IPS-20b (cell line): ENCODE measurements around the gene RTRAF.

Experiments
- H3K27ac ChIP-seq: one replicate; pipeline ENCODE4 v1.5.1; 2013; ENCODE audit warnings: low read length
- H3K27me3 ChIP-seq: 2 replicates; pipeline ENCODE4 v1.6.1; 2013; ENCODE audit warnings: mild to moderate bottlenecking, low read length, inconsistent platforms; ENCODE audit not compliant: insufficient read depth
- H3K36me3 ChIP-seq: 2 replicates; pipeline ENCODE4 v1.6.1; 2013; ENCODE audit warnings: low read depth, mild to moderate bottlenecking, inconsistent platforms, low read length, moderate library complexity; ENCODE audit not compliant: insufficient read depth
- H3K4me1 ChIP-seq: 2 replicates; pipeline ENCODE4 v1.6.1; 2013; ENCODE audit warnings: mild to moderate bottlenecking, control low read depth, inconsistent platforms, low read length, moderate library complexity; ENCODE audit not compliant: insufficient read depth
- H3K4me3 ChIP-seq: 2 replicates; pipeline ENCODE4 v1.5.1; 2013; ENCODE audit warnings: mild to moderate bottlenecking, low read length, inconsistent platforms
- H3K9ac ChIP-seq: 2 replicates; pipeline ENCODE4 v1.6.1; 2013; ENCODE audit warnings: low read depth, mild to moderate bottlenecking, inconsistent platforms, low read length, moderate library complexity
- H3K9me3 ChIP-seq: 2 replicates; pipeline ENCODE4 v1.6.1; 2013; ENCODE audit warnings: mild to moderate bottlenecking, low read depth, low read length, inconsistent platforms; ENCODE audit not compliant: insufficient read depth

Gene RTRAF

DNA sequence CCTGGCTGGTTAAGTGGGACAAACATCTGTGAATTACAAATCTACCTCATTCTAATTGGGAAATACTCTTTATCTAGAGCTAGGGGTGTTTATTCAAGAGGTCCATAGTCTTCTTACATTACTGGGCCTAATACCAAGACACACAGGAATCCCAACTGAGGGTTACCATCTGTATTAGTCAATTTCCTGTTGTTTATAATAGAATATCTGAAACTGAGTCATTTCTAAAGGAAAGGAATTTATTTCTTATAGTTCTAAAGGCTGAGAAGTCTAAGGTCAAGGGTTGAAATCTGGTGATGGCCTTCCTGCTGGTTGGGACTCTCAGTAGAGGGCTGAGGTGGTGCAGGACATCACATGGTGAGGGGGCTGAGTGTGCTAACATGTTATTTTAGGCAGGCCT, 36.0 kb downstream of the RTRAF start:
- H3K4me1 ChIP-seq, result peaks cover 11% of the 10 kb centered on the region; the same call in 1 of the 2 replicates
- H3K27me3 ChIP-seq, result no peaks in the 10 kb centered on the region
- no peak overlapping the region for H3K9ac ChIP-seq
- no peaks in the 10 kb centered on the region for H3K9me3 ChIP-seq
- no peak overlapping the region for H3K4me3 ChIP-seq
- H3K36me3 ChIP-seq, result no peaks in the 10 kb centered on the region
- H3K27ac ChIP-seq, result no peak overlapping the region

DNA sequence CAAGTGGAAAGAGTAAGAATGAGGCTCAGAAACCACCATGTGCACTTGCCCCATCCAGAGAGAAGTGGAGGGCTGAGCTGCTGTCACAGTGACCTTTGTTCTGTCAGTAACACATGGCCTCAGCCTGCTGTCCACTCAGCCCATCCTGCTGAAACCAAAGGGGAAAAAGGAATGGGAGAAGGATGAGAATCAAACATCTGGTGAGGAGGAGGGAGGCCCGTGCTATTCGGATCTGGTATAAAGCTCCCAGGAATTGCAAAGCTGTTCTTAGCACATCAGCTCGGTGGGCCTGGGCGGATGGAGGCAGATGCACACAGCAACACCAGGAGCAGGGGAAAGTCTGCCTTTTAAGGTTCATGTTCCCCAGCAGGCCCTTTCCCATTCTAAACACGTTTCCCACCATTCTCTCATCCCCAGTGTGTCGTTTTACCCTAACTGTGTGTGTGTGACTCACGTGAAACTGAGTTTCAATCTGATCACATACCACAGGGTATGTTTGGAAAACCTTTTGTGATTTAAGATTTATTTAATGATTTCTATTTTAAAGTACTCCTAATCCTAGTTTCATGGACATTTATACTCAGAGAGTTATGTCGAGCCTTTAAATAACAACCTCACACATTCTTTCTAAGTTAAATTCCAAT, 36.8 kb downstream of the RTRAF start:
- Histone ChIP-seq H3K36me3 (no peaks in the 10 kb centered on the region), H3K9me3 (no peaks in the 10 kb centered on the region), H3K9ac (no peak overlapping the region), H3K27me3 (no peaks in the 10 kb centered on the region), H3K27ac (no peak overlapping the region), H3K4me1 (peaks cover 5% of the 10 kb centered on the region; the same call in 1 of the 2 replicates), H3K4me3 (no peak overlapping the region)

DNA sequence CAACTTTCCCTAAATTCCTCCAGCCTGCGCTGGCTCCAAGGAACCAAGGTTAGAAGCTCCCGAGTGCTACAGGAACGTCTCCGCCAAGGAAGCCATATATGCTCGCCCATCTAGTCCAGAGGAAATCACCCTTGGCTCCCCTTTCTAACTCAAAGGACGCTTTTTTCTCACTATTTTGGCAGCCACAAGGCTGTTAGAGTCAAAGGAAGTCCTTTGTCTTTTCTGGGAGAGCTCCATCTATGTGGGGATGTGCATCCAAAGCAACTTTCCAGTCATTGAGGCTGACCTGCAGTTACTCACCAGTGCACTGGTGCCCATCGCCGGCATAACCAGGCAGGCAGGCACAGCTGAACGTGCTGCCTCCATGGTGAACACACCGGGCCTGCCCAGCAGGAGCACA, 37.6 kb downstream of the RTRAF start:
- Histone ChIP-seq H3K4me1 (no peaks in the 10 kb centered on the region; the same call in 1 of the 2 replicates), H3K4me3 (no peak overlapping the region), H3K27ac (no peak overlapping the region), H3K9me3 (no peaks in the 10 kb centered on the region), H3K27me3 (no peaks in the 10 kb centered on the region), H3K9ac (no peak overlapping the region), H3K36me3 (no peaks in the 10 kb centered on the region)

DNA sequence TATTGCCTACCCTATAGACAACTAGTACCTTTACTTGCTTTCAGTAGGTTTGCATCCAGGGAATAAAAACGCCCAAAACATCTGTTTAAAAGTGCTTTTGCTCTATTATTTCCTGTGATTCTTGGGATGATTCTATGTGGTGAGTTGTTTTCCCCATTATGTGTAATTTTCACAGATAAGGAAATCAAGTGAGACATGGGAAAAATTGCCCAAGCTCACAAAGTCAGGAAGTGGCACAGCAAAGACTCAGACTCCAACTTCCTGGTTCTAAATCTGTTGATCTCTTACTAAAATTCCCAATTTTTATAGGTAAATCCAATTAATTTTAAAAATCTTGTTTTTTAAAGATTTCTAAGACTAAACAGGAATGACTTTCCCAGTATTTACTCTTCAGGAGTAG, 40.5 kb downstream of the RTRAF start:
- Histone ChIP-seq H3K4me1 (peaks cover 5% of the 10 kb centered on the region; the same call in 1 of the 2 replicates), H3K9me3 (no peaks in the 10 kb centered on the region), H3K27me3 (no peaks in the 10 kb centered on the region), H3K4me3 (no peak overlapping the region), H3K27ac (no peak overlapping the region), H3K9ac (no peak overlapping the region), H3K36me3 (no peaks in the 10 kb centered on the region)

DNA sequence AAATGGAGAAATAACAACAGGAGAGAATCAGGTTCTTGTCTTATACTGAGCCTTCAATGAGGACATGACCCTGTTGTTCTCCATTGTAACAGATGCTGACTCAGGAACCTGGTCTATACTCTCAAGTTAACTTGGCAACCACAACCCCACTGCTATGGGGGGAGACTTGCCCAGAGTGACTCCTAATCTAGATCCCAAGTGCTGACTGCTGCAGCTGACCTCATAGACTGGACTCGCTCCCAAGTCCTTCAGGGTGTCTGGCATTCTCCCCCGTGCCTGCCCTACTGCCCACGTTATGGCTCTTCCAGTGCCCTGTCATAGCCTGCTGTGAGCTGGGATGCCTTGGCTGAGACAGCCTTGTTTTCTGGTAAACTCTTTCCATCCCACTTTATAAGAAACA, 42.4 kb downstream of the RTRAF start:
- no peak overlapping the region for H3K9ac ChIP-seq
- H3K4me3 ChIP-seq, result no peak overlapping the region

DNA sequence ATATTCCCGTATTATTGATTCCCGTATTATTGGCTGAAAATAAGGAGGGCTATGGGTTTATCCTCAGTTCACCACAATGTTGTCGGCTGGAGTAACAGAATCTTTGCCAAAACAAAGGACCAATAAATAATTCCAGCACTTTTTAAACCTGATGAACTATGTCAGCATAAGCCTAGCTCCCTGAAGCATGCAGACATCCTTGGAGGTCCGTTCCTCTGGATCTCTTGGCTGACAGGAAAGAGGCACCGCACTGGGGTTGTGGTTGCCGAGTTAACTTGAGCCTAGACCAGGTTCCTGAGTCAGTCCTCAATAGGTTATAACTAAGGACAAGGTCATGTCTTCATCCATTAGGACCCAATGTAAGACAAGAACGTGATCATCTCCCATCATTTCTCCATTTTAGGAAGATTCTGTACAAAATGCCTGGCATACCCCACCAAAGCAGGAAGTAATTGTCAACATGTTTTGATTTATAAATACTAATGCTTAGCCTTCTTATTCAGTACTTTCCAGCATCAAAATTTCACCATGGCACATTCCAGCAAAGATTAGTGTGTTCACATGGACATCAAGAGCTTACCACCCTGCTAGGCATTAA, 43.0 kb downstream of the RTRAF start:
- Histone ChIP-seq H3K36me3 (no peaks in the 10 kb centered on the region), H3K4me1 (peaks cover 5% of the 10 kb centered on the region; the same call in 1 of the 2 replicates), H3K27me3 (no peaks in the 10 kb centered on the region), H3K9me3 (no peaks in the 10 kb centered on the region), H3K9ac (no peak overlapping the region), H3K4me3 (no peak overlapping the region), H3K27ac (no peak overlapping the region)

More for the DNA sequence above, 42.4 kb downstream of the RTRAF start:
- no peaks in the 10 kb centered on the region for H3K9me3 ChIP-seq
- no peak overlapping the region for H3K27ac ChIP-seq
- H3K27me3 ChIP-seq, result no peaks in the 10 kb centered on the region
- H3K4me1 ChIP-seq, result peaks cover 5% of the 10 kb centered on the region; the same call in 1 of the 2 replicates
- no peaks in the 10 kb centered on the region for H3K36me3 ChIP-seq

DNA sequence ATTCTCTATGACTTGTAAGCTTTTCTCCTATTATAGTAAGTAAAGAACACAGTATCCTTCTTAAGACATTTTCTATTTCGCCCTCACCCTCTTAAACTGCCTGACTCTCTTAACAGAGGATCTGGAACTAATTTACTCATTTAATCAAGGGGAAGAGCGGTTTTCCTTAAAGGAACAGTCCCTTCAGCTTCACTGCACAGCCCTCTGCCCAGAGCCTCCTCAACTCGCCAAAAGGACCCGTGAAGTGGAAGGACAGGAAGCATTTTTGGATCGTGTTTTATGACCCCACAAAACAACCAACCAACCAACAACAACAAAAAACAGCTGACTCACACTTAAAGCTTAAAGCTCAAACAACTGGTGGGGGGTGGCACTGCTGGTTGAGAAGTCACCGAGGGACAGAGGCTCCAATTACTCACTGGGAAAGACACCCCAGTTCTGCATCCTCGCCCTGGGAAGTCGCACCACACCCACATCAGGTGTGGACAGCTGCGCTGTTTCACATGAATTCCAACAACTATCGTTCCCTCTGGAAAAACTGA, 43.8 kb downstream of the RTRAF start:
- Histone ChIP-seq H3K9ac (no peak overlapping the region), H3K9me3 (no peaks in the 10 kb centered on the region), H3K27me3 (no peaks in the 10 kb centered on the region), H3K36me3 (no peaks in the 10 kb centered on the region), H3K4me1 (peaks cover 5% of the 10 kb centered on the region; the same call in 1 of the 2 replicates), H3K4me3 (no peak overlapping the region), H3K27ac (no peak overlapping the region)

DNA sequence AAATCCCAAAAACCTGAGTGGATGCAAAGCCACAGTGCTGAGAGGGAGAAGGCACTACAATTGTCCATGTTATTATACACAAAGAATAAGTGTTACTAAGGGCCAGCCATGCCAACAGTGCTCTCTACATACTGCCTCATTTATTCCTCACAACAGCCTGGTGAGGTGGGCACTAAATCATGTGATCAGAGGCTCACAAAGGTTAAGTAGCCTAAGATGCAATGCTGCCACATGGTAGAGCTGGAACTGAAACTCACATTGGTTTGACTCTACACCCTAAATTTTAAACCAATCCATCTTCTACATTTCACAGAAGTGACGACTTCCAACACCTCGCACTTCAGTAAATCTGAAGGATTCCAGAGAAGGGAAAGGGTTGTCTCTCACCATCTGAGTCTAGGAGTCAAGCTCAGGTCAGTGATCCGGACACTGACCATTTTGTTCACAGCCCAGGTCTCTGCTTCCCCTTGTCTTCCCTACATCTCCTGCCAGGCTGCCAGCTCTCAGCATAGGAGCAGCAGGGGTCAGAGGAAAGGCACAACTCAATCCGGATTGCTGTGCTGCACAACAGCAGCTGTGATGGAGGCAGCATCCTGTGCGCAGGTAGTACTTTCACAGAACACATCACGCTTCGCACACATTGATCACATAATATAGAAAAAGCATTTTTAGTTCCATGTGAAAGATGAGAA, 49.9 kb downstream of the RTRAF start:
- H3K27me3 ChIP-seq, result no peaks in the 10 kb centered on the region
- H3K4me1 ChIP-seq, result no peaks in the 10 kb centered on the region
- H3K9ac ChIP-seq, result no peak overlapping the region
- no peaks in the 10 kb centered on the region for H3K36me3 ChIP-seq
- no peaks in the 10 kb centered on the region for H3K9me3 ChIP-seq
- no peak overlapping the region for H3K4me3 ChIP-seq
- H3K27ac ChIP-seq, result no peak overlapping the region

DNA sequence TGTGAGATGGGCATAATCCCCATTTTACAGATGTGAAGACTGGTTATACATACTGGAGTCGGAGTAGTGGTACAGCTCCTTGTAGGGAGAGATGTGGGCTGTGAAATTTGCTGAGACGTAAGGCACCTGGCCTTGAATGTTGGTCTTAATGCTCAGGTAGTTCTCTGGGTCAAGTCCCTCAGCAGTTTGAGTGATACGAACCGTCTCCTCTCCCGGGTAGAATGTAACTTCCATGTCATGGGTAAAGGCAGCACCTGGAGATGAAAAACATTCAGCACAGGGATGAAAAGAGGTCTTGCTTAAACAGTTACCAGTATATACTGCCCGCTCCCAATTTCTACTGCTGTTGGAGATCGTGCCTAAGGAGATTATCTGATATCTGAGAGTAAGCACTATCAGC, 51.3 kb downstream of the RTRAF start:
- Histone ChIP-seq H3K4me3 (no peak overlapping the region), H3K27me3 (no peaks in the 10 kb centered on the region), H3K9ac (no peak overlapping the region), H3K4me1 (no peaks in the 10 kb centered on the region), H3K36me3 (no peaks in the 10 kb centered on the region), H3K27ac (no peak overlapping the region), H3K9me3 (no peaks in the 10 kb centered on the region)

DNA sequence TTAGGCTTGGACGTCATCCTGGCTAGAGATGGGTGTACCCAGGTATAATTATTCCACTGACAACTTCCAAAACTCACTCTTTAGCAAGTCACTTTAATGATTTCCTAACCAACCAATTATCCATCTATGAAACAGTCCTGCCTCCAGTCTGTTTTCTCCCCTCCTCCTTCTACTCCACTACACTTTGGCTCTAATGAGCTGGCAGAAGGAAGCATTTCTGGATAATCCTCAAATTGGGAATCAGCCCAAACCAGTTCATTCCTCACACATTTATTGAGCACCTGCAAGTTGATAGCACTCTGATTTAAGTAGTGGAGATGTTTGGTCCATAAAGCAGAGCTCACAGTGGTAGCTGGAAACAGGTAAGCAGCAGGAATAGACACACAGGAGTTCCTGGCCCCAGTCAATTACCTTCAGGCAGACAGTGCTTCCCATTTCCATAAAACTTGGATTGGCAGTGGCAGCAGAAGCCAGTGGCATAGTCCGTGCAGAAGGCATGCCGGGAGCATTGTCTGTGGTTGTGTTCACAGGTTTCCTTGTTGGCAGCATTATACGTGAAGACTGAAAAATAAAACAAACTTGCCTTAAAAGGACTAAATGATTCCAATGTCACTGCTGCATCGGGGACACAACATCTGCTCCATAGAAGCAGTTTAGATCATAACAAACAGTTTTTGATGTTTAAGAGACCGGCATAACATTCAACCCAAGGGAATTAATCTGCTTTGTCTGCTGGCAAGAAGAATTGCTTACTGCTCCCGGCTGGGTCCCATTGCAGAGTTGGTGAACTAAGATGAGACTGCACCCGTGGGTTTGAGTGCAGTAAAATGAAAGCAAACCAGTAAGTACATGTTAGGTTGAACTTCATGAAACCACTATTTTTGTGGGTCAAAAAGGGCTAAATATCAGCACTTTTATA, 53.3 kb downstream of the RTRAF start:
- Histone ChIP-seq H3K9me3 (no peaks in the 10 kb centered on the region), H3K27me3 (no peaks in the 10 kb centered on the region), H3K9ac (no peak overlapping the region), H3K27ac (no peak overlapping the region), H3K4me3 (no peak overlapping the region), H3K4me1 (no peaks in the 10 kb centered on the region), H3K36me3 (no peaks in the 10 kb centered on the region)

DNA sequence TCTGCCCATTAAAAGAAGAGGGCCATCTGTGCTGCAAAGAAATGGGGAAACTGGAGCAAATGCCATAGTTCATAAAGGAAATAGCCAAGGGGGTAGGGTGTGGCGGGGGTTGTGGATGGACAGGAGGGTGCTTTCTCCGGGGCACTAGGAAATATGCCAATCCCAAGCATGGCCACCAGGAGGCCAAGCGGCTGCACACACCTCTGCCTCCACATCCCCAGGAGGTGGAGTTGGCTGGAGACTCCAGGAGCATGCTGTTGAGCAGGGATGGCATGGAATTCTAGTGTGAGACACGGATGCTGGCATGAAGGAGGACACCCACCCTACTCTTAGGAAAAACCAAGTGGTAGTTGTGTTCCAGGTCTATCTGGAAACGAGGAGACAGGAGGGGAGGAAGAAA, 54.3 kb downstream of the RTRAF start:
- Histone ChIP-seq H3K4me3 (no peak overlapping the region), H3K9me3 (no peaks in the 10 kb centered on the region), H3K27ac (no peak overlapping the region), H3K36me3 (no peaks in the 10 kb centered on the region), H3K9ac (no peak overlapping the region), H3K27me3 (no peaks in the 10 kb centered on the region), H3K4me1 (no peaks in the 10 kb centered on the region)
